WTC11 (cell line): ENCODE measurements around the gene WDR55. TPM values are rescaled to one million over a fixed set of nuclear protein-coding genes. Genes with fewer than 3 reads are reported as not detected.

ENCODE experiments used
- ATAC-seq: fragments of 200-7000 bp; cut with Tn5 transposase; 2 replicates; pipeline ENCODE4 v1.10.0; 2021; ENCODE audit warnings: mild to moderate bottlenecking, moderate library complexity
- CTCF ChIA-PET: fragments of 300-600 bp; sonication (Branson Sonifier 250); formaldehyde crosslinking; loops from one replicate; lab custom pipeline; 2021; ENCODE audit warnings: antibody characterized with exemption; lab: Charles Lee
- POLR2A ChIA-PET: fragments of 350-600 bp; sonication (Branson Sonifier 250); formaldehyde crosslinking; loops from one replicate; lab custom pipeline; 2021; ENCODE audit warnings: antibody characterized with exemption; lab: Charles Lee
- DNase-seq: peaks from one replicate; pipeline ENCODE4 v3.0.0; 2021; ENCODE audit warnings: low spot score
- H3K27ac Mint-ChIP-seq: 2 replicates; pipeline ENCODE4 v1.8.0; 2021; ENCODE audit warnings: mixed read lengths
- H3K27me3 Mint-ChIP-seq: 2 replicates; pipeline ENCODE4 v1.8.0; 2021; ENCODE audit warnings: low read depth, mild to moderate bottlenecking, moderate library complexity, mixed read lengths
- H3K36me3 Mint-ChIP-seq: 2 replicates; pipeline ENCODE4 v1.8.0; 2021; ENCODE audit warnings: mixed read lengths
- H3K4me1 Mint-ChIP-seq: 2 replicates; pipeline ENCODE4 v1.8.0; 2022; ENCODE audit warnings: mixed read lengths
- H3K4me3 Mint-ChIP-seq: 2 replicates; pipeline ENCODE4 v1.8.0; 2021; ENCODE audit warnings: mild to moderate bottlenecking, moderate library complexity, mixed read lengths
- H3K9me3 Mint-ChIP-seq: 2 replicates; pipeline ENCODE4 v1.8.0; 2021; ENCODE audit warnings: mixed read lengths
- ATF6 ChIP-seq: sonication (generic); formaldehyde crosslinking; IDR thresholded peaks from 2 replicates; pipeline ENCODE4 v1.8.1; 2023; ENCODE audit warnings: mild to moderate bottlenecking, missing genetic modification reagents
- CBFB ChIP-seq: sonication (generic); formaldehyde crosslinking; IDR thresholded peaks from 2 replicates; pipeline ENCODE4 v1.8.1; 2022; ENCODE audit warnings: mild to moderate bottlenecking, low read depth, missing genetic modification reagents
- CREM ChIP-seq: sonication (generic); formaldehyde crosslinking; IDR thresholded peaks from 2 replicates; pipeline ENCODE4 v1.8.1; 2022; ENCODE audit warnings: mild to moderate bottlenecking, missing genetic modification reagents, moderate library complexity
- ETV6 ChIP-seq: sonication (generic); formaldehyde crosslinking; IDR thresholded peaks from 2 replicates; pipeline ENCODE4 v1.8.1; 2022; ENCODE audit warnings: mild to moderate bottlenecking, missing genetic modification reagents
- FOXJ3 ChIP-seq: sonication (generic); formaldehyde crosslinking; IDR thresholded peaks from 2 replicates; pipeline ENCODE4 v1.9.0; 2021; ENCODE audit warnings: missing genetic modification reagents, mild to moderate bottlenecking, borderline replicate concordance
- FOXP1 ChIP-seq: sonication (generic); formaldehyde crosslinking; IDR thresholded peaks from 2 replicates; pipeline ENCODE4 v1.8.0; 2022; ENCODE audit warnings: missing genetic modification reagents, mild to moderate bottlenecking, moderate library complexity, borderline replicate concordance
- HMGXB4 ChIP-seq: sonication (generic); formaldehyde crosslinking; IDR thresholded peaks from 2 replicates; pipeline ENCODE4 v1.8.1; 2023; ENCODE audit warnings: mild to moderate bottlenecking, moderate library complexity, missing genetic modification reagents
- JUN ChIP-seq: sonication (generic); formaldehyde crosslinking; IDR thresholded peaks from 2 replicates; pipeline ENCODE4 v1.8.0; 2023; ENCODE audit warnings: mild to moderate bottlenecking, missing genetic modification reagents
- MAX ChIP-seq: sonication (generic); formaldehyde crosslinking; IDR thresholded peaks from 2 replicates; pipeline ENCODE4 v1.8.0; 2022; ENCODE audit warnings: mild to moderate bottlenecking, missing genetic modification reagents
- MYBL2 ChIP-seq: sonication (generic); formaldehyde crosslinking; IDR thresholded peaks from 2 replicates; pipeline ENCODE4 v1.8.1; 2023; ENCODE audit warnings: mild to moderate bottlenecking, moderate library complexity, missing genetic modification reagents
- NR1H2 ChIP-seq: sonication (generic); formaldehyde crosslinking; IDR thresholded peaks from 2 replicates; pipeline ENCODE4 v1.9.0; 2021; ENCODE audit warnings: mild to moderate bottlenecking, moderate library complexity, missing genetic modification reagents
- SMAD3 ChIP-seq: sonication (generic); formaldehyde crosslinking; IDR thresholded peaks from 2 replicates; pipeline ENCODE4 v1.8.0; 2022; ENCODE audit warnings: missing genetic modification reagents, mild to moderate bottlenecking, borderline replicate concordance
- SP1 ChIP-seq: sonication (generic); formaldehyde crosslinking; conservative IDR thresholded peaks from 2 replicates; pipeline ENCODE4 v1.8.1; 2022; ENCODE audit warnings: missing genetic modification reagents
- TP53 ChIP-seq: sonication (generic); formaldehyde crosslinking; IDR thresholded peaks from 2 replicates; pipeline ENCODE4 v1.8.1; 2023; ENCODE audit warnings: mild to moderate bottlenecking, missing genetic modification reagents
- ZNF532 ChIP-seq: fragments of 250-450 bp; sonication (Bioruptor Pico); IDR thresholded peaks from 2 replicates; pipeline ENCODE4 v1.9.0; 2021; ENCODE audit warnings: mild to moderate bottlenecking, borderline replicate concordance
- total RNA-seq: library from RNA; stranded (reverse); gene quantifications from 3 replicates; pipeline ENCODE4 v1.2.3, GENCODE V29; 2021
- TF ChIP-seq, protein P1 (sequence below): sonication (generic); formaldehyde crosslinking; IDR thresholded peaks from 2 replicates; pipeline ENCODE4 v1.8.0; 2022; ENCODE audit warnings: mild to moderate bottlenecking, missing genetic modification reagents
- TF ChIP-seq, protein P2 (sequence below): sonication (generic); formaldehyde crosslinking; IDR thresholded peaks from 2 replicates; pipeline ENCODE4 v1.8.0; 2022; ENCODE audit warnings: mild to moderate bottlenecking, missing genetic modification reagents
- TF ChIP-seq, protein P3 (sequence below): sonication (generic); formaldehyde crosslinking; IDR thresholded peaks from 2 replicates; pipeline ENCODE4 v1.8.0; 2023; ENCODE audit warnings: missing genetic modification reagents, mild to moderate bottlenecking, borderline replicate concordance

Gene WDR55
- total RNA-seq, 1 experiment from 2014 or later, result 25.3 TPM

DNA sequence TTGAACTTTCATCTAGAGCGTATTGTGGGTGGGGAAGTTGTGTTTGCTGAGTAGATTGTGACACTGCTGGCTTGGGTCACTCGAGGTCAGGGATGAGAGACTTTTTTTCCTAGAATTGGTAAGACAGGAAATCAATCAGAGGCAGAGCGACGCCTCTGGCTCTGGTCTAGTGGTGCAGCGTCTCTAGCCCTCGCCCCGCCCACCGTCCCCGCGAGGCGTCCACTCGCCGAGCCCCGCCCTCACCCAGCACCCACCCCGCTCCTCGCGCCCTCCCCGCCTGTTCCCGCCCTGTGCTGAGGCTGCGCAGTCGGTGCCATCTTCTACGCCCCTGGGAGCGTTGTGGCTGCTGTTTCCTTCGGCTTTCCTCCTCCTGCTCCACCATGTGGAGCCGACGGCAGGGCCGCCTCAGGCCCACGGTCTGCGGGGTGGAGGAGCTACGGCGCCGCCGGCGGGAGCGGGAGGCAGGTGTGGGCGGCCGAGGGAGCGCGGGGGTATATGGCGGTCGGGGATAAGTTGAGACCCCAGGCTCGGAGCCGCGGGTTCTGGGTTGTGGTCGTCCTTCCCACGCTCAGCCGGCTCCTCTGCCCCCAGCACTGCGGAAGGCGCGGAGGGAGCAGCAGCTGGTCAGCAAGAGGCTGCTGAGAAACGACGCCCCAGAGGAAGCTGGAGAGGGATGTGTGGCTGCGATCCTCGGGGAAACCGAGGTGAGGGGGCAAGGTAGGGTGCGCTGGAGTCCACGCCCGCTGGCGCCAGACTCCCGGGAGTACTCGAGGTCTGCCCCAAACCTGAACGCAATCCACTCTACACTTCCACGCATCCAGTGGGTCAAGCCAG, 25.3 kb upstream of the WDR55 start, which contains the start of gene TMCO6:
Gene TMCO6, plus strand, starts transcription at position 304 of the 834 bp plus-strand sequence. Its CDS starts 77 bp downstream, at position 381.
- Mint-ChIP-seq H3K27ac (peak within 1 kb of the TSS; percentile 87), H3K9me3 (peaks cover 6% of the 10 kb centered on the region), H3K4me1 (peaks cover 17% of the 10 kb centered on the region), H3K4me3 (peak within 1 kb of the TSS; percentile 88), H3K27me3 (peaks cover 2% of the 10 kb centered on the region; the same call in 1 of the 2 replicates), H3K36me3 (peaks cover 20% of the 10 kb centered on the region)
- DNase-seq (peak; percentile 96), ATAC-seq (peak; percentile 97)
- ChIA-PET CTCF (interaction anchor here (0.7 to 2.3 kb wide), 7 partner anchors 8 to 397 kb away, joined by 3 to 19 read pairs (median 3); partner anchors contain the start of genes EIF4EBP3, HARS1, HARS2 and IK), POLR2A (interaction anchor here (0.9 to 2.9 kb wide), 4 partner anchors 8 to 92 kb away, joined by 4 to 11 read pairs (median 6); partner anchors contain the start of genes APBB3, EIF4EBP3, IK and NDUFA2)
- TF ChIP-seq CREM, result 0 out of 2 replicates have a peak, but pooled peaks have one; percentile 36
- peak; percentile 45; the same call in 1 of the 2 replicates for TF ChIP-seq MYBL2 (CRISPR knock-in tag)
- TF ChIP-seq JUN, result peak; percentile 73; the same call in 1 of the 2 replicates
- TF ChIP-seq FOXJ3 (CRISPR knock-in tag), result no peak
- TF ChIP-seq SMAD3 (CRISPR knock-in tag), result 0 out of 2 replicates have a peak, but pooled peaks have one; percentile 19
- TF ChIP-seq ZNF532 (CRISPR knock-in tag), result no peak
- TF ChIP-seq HMGXB4 (CRISPR knock-in tag), result peak; percentile 50; the same call in 1 of the 2 replicates
- TF ChIP-seq ATF6, result no peak
- TF ChIP-seq, protein P1, sequence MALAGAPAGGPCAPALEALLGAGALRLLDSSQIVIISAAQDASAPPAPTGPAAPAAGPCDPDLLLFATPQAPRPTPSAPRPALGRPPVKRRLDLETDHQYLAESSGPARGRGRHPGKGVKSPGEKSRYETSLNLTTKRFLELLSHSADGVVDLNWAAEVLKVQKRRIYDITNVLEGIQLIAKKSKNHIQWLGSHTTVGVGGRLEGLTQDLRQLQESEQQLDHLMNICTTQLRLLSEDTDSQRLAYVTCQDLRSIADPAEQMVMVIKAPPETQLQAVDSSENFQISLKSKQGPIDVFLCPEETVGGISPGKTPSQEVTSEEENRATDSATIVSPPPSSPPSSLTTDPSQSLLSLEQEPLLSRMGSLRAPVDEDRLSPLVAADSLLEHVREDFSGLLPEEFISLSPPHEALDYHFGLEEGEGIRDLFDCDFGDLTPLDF, result 0 out of 2 replicates have a peak, but pooled peaks have one; percentile 71
- TF ChIP-seq SP1 (CRISPR knock-in tag), result peak; percentile 72
- 0 out of 2 replicates have a peak, but pooled peaks have one; percentile 56 for TF ChIP-seq CBFB (CRISPR knock-in tag)
- TF ChIP-seq FOXP1, result peak; percentile 70; the same call in 1 of the 2 replicates
- TF ChIP-seq, protein P2, sequence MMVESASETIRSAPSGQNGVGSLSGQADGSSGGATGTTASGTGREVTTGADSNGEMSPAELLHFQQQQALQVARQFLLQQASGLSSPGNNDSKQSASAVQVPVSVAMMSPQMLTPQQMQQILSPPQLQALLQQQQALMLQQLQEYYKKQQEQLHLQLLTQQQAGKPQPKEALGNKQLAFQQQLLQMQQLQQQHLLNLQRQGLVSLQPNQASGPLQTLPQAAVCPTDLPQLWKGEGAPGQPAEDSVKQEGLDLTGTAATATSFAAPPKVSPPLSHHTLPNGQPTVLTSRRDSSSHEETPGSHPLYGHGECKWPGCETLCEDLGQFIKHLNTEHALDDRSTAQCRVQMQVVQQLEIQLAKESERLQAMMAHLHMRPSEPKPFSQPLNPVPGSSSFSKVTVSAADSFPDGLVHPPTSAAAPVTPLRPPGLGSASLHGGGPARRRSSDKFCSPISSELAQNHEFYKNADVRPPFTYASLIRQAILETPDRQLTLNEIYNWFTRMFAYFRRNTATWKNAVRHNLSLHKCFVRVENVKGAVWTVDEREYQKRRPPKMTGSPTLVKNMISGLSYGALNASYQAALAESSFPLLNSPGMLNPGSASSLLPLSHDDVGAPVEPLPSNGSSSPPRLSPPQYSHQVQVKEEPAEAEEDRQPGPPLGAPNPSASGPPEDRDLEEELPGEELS, result peak; percentile 56; the same call in 1 of the 2 replicates
- TF ChIP-seq MAX (CRISPR knock-in tag), result peak; percentile 86
- peak; percentile 83 for TF ChIP-seq ETV6 (CRISPR knock-in tag)
- 0 out of 2 replicates have a peak, but pooled peaks have one; percentile 88 for TF ChIP-seq TP53 (CRISPR knock-in tag)
- 0 out of 2 replicates have a peak, but pooled peaks have one; percentile 18 for TF ChIP-seq NR1H2 (CRISPR knock-in tag)
- TF ChIP-seq, protein P3, sequence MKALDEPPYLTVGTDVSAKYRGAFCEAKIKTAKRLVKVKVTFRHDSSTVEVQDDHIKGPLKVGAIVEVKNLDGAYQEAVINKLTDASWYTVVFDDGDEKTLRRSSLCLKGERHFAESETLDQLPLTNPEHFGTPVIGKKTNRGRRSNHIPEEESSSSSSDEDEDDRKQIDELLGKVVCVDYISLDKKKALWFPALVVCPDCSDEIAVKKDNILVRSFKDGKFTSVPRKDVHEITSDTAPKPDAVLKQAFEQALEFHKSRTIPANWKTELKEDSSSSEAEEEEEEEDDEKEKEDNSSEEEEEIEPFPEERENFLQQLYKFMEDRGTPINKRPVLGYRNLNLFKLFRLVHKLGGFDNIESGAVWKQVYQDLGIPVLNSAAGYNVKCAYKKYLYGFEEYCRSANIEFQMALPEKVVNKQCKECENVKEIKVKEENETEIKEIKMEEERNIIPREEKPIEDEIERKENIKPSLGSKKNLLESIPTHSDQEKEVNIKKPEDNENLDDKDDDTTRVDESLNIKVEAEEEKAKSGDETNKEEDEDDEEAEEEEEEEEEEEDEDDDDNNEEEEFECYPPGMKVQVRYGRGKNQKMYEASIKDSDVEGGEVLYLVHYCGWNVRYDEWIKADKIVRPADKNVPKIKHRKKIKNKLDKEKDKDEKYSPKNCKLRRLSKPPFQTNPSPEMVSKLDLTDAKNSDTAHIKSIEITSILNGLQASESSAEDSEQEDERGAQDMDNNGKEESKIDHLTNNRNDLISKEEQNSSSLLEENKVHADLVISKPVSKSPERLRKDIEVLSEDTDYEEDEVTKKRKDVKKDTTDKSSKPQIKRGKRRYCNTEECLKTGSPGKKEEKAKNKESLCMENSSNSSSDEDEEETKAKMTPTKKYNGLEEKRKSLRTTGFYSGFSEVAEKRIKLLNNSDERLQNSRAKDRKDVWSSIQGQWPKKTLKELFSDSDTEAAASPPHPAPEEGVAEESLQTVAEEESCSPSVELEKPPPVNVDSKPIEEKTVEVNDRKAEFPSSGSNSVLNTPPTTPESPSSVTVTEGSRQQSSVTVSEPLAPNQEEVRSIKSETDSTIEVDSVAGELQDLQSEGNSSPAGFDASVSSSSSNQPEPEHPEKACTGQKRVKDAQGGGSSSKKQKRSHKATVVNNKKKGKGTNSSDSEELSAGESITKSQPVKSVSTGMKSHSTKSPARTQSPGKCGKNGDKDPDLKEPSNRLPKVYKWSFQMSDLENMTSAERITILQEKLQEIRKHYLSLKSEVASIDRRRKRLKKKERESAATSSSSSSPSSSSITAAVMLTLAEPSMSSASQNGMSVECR, result peak; percentile 61; the same call in 1 of the 2 replicates
